ENCODE data around the gene ZDHHC7. TPM values are rescaled to one million over a fixed set of nuclear protein-coding genes. Genes with fewer than 3 reads are reported as not detected.

The ZDHHC7 gene
- total RNA-seq, 1 donor from 2014 or later = 41.4 TPM

DNA sequence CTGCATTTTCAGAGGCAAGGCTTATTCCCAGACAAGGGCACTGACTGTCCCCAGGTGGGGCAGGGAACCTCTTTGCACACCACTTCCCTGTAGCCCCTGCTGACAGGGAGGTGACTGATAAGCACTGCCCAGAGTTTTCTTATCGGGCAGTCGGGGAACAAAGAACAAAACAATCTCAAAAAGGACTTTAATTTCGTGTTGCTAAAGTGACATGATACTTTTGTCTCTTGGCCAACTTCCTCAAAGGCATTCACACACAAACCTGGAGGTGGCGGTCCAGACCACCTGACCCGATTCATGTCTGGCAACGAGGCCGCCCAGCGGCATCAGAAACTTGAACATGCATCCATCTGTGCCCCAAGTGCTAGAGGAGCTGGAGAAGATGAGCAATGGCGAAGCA is 28.9 kb downstream of the ZDHHC7 start:
- ATAC-seq = no peak
- DNase-seq (ENCODE audit: missing footprints) = peak; percentile 73
- intact Hi-C loops (cut with DNase I) = loop anchor here (10.0 kb wide), 1 partner anchor 102 kb away; no protein-coding TSS in a partner anchor

DNA sequence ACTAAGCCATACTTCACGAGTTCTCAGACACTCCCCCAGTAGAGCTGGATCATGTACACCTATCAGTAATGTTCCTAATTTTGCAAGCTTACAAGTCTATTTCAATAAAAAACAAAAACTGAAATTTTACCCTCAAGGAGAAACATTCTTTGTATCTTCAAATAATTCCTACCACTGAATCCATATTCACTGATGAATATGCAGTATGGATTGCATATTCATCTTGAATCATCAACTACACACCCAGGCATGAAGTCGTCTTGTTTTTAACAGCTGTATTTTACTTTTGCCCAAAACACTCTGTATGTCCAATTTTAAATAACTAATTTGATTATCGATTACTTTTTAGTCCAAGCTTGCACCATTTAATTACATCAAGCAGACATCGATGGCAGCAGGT is 31.8 kb downstream of the ZDHHC7 start:
- DNase-seq (ENCODE audit: missing footprints) (no peak), ATAC-seq (no peak)
- intact Hi-C loops (cut with DNase I) = loop anchor here (10.0 kb wide), 1 partner anchor 475 kb away; the partner anchor contains the start of gene MEAK7

DNA sequence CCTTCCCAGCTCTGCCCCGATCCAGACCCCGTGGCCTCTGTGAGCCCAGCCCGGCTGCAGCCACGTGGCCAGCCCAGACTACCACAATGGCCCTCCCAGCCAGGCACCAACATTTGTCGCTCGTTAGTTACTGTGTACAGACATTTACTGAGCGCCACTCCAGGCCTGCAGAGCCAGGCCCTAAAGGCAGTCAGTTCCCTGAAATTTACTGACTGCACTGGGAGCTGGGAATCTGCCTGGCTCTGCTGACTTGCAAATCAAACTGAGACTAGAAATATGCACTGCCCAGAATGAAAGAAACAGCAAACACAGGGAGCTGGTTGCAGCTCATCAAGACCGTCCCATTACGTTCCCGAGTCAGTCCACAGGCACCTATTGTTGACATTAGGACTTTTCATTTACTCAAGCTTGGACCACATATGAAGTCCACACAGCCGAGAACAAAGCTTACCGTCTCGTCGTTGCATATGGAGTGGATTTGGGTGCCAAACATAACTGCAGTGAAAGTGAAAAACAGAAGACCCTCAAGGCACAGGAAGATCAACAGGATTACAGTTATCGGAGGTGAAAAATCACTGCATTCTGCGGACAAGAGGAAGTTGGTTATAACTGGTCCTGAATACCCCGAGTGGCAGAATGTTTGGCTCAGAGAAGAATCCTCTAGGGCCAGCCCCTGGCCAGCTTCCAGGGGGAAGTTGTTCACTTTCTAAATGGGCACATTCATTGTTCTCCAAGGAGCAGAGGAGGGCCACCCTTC is 34.5 kb downstream of the ZDHHC7 start:
- DNase-seq (ENCODE audit: missing footprints) (no peak), ATAC-seq (no peak)
- intact Hi-C loops (cut with DNase I) = loop anchor here (10.0 kb wide), 1 partner anchor 472 kb away; the partner anchor contains the start of gene MEAK7

DNA sequence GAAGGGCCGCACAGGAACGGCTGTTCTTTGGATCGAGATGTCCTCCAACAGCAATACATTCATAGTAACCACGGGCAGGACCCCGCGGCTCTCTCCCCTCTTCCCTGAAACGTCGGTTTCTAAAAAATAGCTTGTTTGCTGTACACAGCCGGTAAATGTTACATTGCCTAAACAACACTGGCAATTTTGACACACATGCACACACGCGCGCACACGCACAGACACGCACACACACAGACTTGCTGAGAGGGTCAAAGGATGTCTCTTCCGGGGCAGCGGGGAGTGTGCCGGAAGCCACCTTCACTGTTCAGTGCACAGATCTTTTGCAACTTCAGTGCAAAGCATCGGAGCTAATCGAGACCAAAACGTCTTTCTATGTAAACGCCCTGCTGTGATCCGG is 35.8 kb downstream of the ZDHHC7 start:
- DNase-seq (ENCODE audit: missing footprints) (peak; percentile 20), ATAC-seq (no peak)
- intact Hi-C loops (cut with DNase I) = loop anchor here (10.0 kb wide), 1 partner anchor 471 kb away; the partner anchor contains the start of gene MEAK7

DNA sequence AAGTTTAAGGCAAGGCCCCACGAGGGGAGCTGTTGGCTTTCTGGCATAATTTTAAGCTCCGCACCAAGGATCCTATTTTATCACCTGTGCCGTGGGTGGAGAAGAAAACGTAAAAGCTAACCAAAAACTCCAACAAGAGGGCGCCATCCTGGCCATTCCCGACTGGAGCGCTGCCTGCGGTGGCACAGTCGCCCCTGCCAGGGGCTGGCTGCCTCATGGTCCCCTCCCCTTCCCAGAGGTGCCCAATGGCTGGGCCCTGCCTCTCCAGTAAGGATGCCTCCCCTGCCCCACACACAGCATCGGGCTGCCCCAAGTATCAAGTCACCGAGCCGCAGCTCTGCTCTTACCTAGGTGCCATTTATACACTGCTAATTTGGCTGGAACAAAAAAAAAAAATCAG is 36.3 kb downstream of the ZDHHC7 start:
- ATAC-seq (no peak), DNase-seq (ENCODE audit: missing footprints) (peak; percentile 35)
- intact Hi-C loops (cut with DNase I) = loop anchor here (10.0 kb wide), 1 partner anchor 470 kb away; the partner anchor contains the start of gene MEAK7

DNA sequence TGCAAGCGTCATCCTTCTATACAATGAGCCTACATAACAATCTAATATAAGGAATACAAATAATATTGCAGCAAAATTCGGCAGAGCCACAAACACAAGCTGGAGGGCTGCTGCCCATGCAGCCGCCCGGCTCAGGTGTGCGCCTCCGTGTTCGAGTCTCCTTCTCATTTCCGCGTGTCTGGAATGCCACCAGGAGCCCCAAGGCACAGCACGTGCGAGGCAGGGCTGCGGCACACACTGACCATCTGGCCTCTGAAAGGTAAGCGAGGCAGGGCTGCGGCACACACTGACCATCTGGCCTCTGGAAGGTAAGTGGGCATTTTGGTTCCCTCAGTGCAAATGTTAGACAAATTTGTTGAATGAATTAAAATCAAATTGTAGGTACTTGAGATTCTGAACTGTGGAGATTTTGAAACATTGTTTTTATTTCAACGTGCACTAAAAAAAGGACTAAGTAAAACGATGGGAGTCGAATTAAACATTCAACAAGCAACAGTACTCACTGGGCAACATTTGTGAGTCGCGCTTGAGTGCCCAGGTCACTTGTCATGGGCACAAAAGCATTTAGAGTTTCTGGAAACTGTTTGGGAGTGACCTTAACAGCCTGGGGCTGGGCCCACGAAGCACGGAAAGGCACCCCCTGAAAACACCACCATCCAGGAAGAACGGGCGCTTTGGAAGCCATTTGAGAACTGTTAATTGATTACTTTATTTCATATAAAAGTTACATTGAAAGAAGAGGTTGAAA is 37.4 kb downstream of the ZDHHC7 start:
- intact Hi-C loops (cut with DNase I) = loop anchor here (5.0 to 10.0 kb wide), 2 partner anchors 352 to 469 kb away; partner anchors contain the start of gene MEAK7
- DNase-seq (ENCODE audit: missing footprints) (no peak), ATAC-seq (no peak)

DNA sequence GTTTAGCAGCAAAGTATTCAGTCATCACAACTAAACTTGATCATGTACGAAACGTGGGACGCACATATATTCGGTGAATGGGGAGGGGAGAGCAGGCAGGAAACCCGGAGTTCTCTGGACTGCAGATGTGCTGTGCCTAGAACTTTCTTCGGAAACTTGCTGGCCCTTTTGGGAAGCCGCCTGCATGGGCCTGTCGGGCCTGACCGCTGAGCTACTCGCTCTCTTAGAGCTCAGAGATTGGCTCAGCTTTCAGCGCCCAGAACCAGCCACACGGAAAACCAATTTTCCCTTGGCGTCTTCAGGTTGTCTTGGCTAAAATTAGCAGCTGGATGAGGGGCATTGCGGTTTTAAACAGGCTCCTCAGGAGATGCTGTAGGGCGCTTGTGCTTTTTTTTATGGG is 38.1 kb downstream of the ZDHHC7 start:
- ATAC-seq (no peak), DNase-seq (ENCODE audit: missing footprints) (no peak)
- intact Hi-C loops (cut with DNase I) = loop anchor here (5.0 to 10.0 kb wide), 2 partner anchors 351 to 468 kb away; partner anchors contain the start of gene MEAK7

DNA sequence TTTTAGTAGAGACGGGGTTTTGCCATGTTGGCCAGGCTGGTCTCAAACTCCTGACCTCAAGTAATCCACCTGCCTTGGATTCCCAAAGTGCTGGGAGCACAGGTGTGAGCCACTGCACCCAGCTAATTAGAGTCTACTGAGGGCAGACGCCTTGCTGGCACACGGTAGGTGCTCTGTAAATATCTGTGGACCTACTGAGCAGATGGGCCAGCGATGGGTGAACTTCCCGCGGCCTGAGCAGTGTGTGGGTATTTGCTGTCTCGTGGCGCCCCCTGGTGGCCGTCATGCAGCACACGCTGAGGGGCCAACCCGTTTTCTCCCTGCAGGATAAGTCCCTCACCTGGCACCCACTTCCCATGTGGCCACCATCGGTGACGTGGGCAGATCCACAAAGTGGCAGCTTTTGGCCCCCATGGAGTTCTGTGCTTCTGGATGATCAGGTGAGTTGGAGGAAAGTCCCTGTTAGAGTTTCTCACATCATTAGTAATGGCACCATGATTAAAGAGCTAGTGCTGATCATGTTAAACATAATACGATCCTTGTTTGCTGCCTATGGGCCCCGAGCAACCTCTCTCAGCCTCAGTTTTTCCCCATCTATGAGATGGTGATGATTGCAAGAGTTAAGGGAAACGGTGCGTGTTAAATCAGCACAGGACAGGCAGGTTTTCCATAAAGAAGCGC is 40.7 kb downstream of the ZDHHC7 start:
- ATAC-seq (peak; percentile 78), DNase-seq (ENCODE audit: missing footprints) (peak; percentile 94)
- intact Hi-C loops (cut with DNase I) = loop anchor here (1.0 to 10.0 kb wide), 4 partner anchors 45 to 466 kb away; partner anchors contain the start of gene MEAK7

DNA sequence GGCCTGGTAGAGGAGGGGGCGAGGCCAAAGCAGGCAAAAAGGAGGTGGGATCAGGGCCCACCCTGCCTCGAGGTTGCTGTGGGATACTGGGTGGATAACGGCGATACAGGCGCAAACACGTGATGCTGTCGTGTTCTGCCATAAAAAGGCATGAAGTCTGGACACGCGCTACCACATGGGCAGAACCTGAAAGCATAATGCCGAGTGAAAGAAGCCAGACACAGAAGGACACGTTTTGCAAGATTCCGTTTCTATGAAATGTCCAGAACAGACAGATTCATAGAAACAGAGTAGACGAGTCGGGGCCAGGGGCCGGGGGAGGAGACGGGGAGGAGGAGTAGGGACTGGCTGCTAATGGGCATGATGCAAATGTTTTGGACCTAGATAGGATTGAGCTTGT is 43.5 kb downstream of the ZDHHC7 start:
- DNase-seq (ENCODE audit: missing footprints) (peak; percentile 46), ATAC-seq (no peak)
- intact Hi-C loops (cut with DNase I) = no loop called here

DNA sequence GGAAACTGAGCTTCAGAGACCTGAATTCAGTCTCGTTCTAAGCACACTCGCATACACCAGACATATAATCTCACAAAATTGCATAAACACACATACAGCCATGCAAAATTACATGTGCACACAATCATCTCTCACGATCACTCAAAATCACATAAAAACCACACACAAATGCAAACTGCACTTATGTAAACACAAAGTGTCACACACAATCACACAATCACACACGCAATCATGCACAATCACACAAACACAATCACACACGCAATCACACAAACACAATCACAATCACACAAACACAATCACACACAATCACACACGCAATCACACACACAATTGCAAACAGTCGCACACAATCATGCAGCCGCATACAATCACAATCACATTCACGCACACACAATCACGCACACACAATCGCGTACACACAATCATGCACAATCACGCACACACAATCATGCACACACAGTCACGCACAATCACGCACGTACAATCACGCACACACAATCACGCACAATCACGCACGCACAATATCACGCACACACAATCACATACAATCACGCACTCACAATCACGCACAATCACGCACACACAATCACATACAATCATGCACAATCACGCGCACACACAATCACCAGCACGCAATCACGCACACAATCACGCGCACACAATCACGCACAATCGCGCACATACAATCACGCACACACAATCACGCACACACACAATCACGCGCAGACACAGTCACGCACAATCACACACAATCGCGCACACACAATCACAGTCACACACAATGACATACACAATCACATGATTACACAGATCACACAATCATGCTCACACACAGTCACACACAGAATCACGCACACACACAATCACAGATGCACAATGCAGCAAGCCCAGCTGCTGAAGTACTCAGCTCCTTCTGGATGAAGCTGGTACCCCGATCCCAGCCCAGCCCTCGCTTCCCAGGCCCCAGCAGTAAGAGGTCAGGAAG is 45.6 kb downstream of the ZDHHC7 start:
- peak; percentile 23 for DNase-seq (ENCODE audit: missing footprints)
- intact Hi-C loops (cut with DNase I) = no loop called here
- ATAC-seq = no peak

DNA sequence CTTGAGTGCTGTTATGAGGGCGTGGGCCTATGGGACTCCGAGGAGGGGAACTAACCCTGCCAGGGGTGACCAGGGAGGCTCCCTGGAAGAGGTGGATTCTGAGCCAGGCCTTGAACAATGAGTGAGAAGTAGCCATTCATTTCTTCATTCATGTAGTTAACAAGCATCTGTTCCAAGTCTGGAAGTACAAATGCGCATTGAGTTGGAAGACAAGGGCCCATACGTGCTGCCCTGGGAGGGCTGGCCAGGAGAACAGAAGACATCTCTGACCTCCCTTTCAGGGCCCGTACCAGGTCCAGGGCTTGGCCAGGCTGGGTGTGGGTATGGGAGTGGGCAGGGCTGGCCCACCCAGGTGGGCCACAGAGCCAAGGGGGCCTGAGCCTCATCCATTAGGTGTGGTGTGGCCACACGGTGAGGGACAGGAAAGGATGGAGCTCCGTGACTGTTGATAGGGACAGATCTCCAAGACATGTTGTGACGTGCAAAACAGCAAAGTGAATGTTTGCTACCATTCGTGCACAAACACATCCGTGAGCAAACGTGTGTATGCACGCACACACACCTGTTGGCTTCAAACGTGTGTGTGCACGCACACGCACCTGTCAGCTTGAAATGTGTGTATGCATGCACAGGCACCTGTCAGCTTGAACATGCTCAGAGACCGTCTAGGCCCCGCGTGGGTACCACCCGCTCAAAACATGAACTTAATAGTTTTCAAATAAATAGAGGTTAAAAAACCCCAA is 46.8 kb downstream of the ZDHHC7 start:
- no peak for ATAC-seq
- intact Hi-C loops (cut with DNase I) = no loop called here
- no peak for DNase-seq (ENCODE audit: missing footprints)

DNA sequence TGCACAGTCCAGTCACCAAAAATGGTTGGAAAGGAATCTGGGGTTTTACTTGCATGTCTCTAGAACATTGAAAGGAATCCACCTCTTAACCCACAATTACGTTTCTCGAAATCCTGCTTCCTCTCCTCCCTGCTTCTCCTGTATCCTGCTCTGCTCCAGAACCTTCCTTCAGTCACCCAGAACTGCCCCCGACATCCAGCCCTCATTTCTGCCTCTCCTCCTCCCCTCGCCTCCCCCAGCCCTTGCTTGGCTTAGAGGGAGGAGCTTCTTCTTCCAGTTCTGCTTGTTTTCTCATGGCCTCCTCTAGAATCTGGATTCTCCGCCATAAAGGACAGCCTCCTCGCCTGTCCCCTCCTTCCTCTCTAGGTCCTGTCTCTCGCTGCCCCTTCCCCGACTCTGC is 48.3 kb downstream of the ZDHHC7 start:
- ATAC-seq (no peak), DNase-seq (ENCODE audit: missing footprints) (no peak)
- intact Hi-C loops (cut with DNase I) = no loop called here

DNA sequence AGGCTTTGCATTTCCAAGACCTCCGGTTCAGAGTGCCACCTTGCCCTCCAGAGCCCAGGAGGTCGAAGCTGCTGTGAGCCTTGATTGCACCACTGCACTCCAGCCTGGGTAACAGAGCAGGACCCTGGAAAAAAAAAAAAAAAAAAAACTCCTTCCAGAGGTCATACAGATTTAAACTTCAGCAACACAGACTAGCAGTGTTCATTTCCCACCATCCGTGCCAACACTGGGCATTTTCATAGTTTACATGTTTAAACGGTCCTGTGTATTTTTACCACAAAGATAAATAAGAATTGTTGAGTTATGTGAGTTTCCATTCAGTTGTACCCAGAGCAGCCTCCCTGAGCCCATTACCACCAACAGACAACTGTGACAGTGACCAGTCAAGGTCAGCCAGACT is 50.4 kb downstream of the ZDHHC7 start:
- intact Hi-C loops (cut with DNase I) = no loop called here
- no peak for DNase-seq (ENCODE audit: missing footprints)

DNA sequence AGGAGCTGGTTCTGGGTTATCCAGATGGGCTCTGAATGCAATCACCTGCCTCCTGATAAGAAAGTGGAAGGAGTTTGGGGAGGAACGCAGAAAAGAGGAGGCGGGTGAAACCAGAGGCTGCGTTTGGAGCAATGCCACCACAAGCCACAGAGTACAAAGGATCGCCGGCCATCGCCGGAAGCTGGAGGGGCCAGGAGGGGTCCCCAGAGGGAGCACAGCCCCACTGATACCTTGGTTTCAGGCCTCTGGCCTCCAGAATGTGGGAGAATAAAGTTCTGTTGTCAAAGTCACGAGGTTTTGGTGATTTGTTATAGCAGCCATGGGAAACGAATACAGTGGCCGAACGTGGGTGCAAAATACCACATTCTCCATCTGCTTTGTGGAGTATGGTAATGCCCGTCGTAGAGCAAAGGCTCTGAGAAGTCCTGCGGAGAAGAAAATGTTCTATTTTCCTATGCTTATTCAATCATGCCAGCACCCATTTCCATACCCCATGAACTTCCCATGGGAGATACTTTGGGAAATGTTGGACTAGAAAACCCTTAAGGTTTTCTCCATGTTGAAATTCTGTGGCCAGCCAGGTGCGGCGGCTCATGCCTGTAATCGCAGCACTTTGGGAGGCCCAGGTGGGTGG is 51.4 kb downstream of the ZDHHC7 start:
- no peak for DNase-seq (ENCODE audit: missing footprints)
- intact Hi-C loops (cut with DNase I) = no loop called here
- no peak for ATAC-seq

More for the DNA sequence above, 50.4 kb downstream of the ZDHHC7 start:
- no peak for ATAC-seq

DNA sequence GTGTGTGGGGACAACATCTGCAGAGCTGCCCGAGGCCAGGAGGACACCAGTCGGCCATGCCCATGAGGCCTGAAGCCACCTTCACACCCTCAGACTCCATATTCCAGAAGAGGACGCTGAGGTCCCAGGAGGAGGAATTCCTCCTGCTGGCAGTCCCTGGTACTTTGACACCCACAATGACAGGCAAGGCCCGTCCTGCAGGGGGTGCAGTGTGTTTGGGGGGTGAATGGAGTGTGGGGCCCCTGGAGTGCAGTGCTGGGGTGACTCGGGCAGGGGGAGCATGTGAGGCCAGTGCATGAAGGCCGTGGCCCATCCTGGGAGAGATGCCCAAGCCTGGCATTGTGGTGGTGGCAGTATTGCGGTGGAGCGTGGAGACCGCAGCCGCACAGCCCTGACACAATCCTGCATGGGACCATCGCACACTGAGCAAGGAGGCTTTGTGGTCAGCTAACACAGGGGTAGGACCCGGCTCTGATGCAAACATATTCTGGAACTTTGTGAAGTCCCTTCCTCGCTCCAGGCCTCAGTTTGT is 52.2 kb downstream of the ZDHHC7 start:
- intact Hi-C loops (cut with DNase I) = no loop called here
- ATAC-seq (no peak), DNase-seq (ENCODE audit: missing footprints) (peak; percentile 20)

DNA sequence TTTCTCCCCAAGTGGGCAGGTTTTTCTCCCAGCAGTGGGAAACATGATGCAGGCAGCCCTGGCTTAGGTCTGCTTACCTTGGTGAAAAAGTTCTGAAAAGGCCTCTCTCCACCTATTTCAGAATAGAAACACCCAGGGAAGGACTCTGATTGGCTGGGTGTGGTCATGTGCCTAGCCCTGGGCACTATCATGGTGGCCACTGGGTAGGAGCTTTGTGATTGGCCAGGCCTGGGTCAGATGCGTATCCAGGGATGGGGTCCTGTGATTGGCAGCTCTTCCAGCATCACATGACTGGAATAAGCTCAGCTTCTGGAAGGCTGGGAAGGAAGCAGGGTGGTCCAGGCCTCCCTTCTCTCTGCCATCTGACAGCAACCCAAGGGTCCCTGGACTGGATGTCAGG is 53.5 kb downstream of the ZDHHC7 start:
- ATAC-seq (no peak), DNase-seq (ENCODE audit: missing footprints) (peak; percentile 13)
- intact Hi-C loops (cut with DNase I) = no loop called here

DNA sequence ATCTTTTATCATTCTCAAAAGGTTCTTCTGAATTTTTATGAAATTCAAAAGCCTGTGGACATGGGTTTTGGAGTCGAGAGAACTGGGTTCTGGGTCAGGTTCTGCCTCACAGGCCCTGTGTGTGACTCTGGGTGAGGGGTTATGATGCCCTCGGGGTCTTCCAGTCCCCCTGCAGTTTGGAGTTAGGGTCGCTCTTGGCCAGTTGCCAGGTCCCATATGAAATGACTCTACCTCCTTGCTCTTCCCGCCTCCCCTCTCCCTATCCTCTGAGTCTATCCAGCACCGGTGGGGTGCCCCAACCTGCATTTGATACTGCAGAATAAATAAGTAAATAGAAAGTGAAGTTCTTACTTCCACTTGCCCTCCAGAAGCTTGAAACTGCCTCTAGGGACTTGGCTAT is 54.1 kb downstream of the ZDHHC7 start:
- ATAC-seq (no peak), DNase-seq (ENCODE audit: missing footprints) (peak; percentile 27)
- intact Hi-C loops (cut with DNase I) = no loop called here
